ENCODE measurements around the gene SNX8. TPM values are rescaled to one million over a fixed set of nuclear protein-coding genes. Genes with fewer than 3 reads are reported as not detected.

The SNX8 gene
- total and polyA plus RNA-seq, 9 of the 15 experiments (the other 6 are each of a cell fraction or from before 2014, with no cell fraction given), result 2.7 to 51.6 (median 16.9) TPM

DNA sequence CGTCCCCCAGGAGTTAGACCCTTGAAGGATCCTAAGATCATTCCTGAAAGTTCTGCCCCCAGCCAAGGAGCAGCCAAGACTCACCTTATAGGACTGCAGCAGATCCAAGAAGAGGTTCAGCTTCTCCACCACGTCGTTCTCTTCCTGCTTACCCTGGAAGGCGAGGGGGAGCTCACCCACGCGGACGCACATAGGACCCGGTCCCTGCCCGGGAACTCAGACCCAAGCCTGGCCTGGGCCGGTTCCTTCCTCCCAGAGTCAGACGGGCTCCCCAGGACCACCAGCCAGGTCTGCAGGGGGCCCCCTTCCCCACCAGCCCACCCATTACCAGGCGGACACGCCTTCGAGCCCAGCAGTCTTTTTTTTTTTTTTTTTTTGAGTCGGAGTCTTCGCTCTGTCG is 56.6 kb downstream of the SNX8 start (continued):
- TF ChIP-seq, protein P1, sequence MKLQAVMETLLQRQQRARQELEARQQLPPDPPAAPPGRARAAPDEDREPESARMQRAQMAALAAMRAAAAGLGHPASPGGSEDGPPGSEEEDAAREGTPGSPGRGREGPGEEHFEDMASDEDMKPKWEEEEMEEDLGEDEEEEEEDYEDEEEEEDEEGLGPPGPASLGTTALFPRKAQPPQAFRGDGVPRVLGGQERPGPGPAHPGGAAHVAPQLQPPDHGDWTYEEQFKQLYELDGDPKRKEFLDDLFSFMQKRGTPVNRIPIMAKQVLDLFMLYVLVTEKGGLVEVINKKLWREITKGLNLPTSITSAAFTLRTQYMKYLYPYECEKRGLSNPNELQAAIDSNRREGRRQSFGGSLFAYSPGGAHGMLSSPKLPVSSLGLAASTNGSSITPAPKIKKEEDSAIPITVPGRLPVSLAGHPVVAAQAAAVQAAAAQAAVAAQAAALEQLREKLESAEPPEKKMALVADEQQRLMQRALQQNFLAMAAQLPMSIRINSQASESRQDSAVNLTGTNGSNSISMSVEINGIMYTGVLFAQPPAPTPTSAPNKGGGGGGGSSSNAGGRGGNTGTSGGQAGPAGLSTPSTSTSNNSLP (IDR thresholded peaks at IDR 0.05; ENCODE audit: borderline replicate concordance, low read depth, low read length), result no peak
- no peak for TF ChIP-seq ZNF780A (CRISPR knock-in tag; IDR thresholded peaks at IDR 0.05)

DNA sequence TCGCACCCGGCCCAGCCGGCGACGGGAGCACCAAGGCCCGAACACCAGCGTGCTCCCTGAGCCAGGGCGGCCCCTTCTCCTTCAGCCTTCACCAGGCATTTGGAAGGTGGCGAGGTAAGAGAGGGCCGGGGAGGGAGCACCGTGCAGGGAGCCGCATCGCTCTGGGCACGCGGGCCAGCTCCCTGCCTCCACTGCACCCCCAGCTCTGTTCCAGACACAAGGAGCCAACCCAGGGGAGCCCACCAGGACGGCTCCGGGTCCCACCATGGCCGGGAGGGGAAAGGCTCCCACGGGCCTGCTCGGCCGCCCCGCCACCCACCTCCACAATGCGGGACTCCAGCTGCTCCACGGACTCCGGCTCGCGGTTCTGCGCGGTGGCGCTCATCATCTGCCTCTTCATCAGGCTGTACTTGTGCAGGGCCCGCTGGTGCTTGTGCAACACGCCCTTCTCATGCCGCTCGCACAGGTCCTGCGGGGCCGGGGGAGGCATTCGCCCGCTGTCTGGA is 57.1 kb downstream of the SNX8 start:
- ChIA-PET CTCF (ENCODE audit: low intra/inter-chr PET ratio) (no interaction called here), POLR2A (interaction anchor here (0.6 kb wide), 1 partner anchor 442 kb away, joined by 3 read pairs; no protein-coding TSS in a partner anchor)
- DNase-seq (ENCODE audit: extremely low read depth in 1 of 4, low spot score in 3 of 4), result no peak
- Histone ChIP-seq H2AFZ (ENCODE audit: low read depth, low read length) (no peak overlapping the region), H4K20me1 (replicated peaks; ENCODE audit: control insufficient read depth, insufficient read depth, low read length) (no peaks in the 10 kb centered on the region), H3K9me3 (replicated peaks; ENCODE audit: control insufficient read depth, insufficient read depth, low read depth, low read length) (no peaks in the 10 kb centered on the region), H3K9ac (ENCODE audit: insufficient read depth in 1 of 2, low read depth in 2 of 2, low read length in 2 of 2) (no peak overlapping the region), H3K4me1 (replicated peaks in 1 of 2; ENCODE audit: control insufficient read depth in 2 of 2, insufficient read depth in 2 of 2, low read length in 2 of 2) (peaks cover 0 to 25% of the 10 kb centered on the region in 2 experiments; a peak in 1 of 5 replicates), H3K27me3 (ENCODE audit: control insufficient read depth in 2 of 2, insufficient read depth in 2 of 2, low read length in 2 of 2) (no peaks in the 10 kb centered on the region), H3K27ac (ENCODE audit: extremely low read depth, low read depth, low read length) (no peak overlapping the region), H3K9me1 (ENCODE audit: control insufficient read depth, insufficient read depth, low read length) (peaks cover 2% of the 10 kb centered on the region), H3K4me2 (ENCODE audit: insufficient read depth, low read length) (no peak overlapping the region), H3K79me2 (ENCODE audit: control insufficient read depth, insufficient read depth, low read length) (no peaks in the 10 kb centered on the region), H3K4me3 (no peak overlapping the region), H3K36me3 (ENCODE audit: control insufficient read depth, insufficient read depth, low read length) (peaks cover 59% of the 10 kb centered on the region; the same call in 2 of the 3 replicates)
- intact Hi-C loops (cut with micrococcal nuclease) (no loop called here), in situ Hi-C loops (cut with MboI) (no loop called here)
- no TSS peak for BruUV-seq (replicated peaks)
- no peak for ATAC-seq
- WGBS (ENCODE audit: insufficient coverage, low coverage, missing lambda C conversion rate), result 95% methylated on average over 21 of the region's 38 CpGs
- TF ChIP-seq ZNF408 (CRISPR knock-in tag; IDR thresholded peaks at IDR 0.05; ENCODE audit: low read depth) (no peak), POLR2G (IDR thresholded peaks at IDR 0.05; ENCODE audit: low read depth, low read length) (0 out of 2 replicates have a peak, but pooled peaks have one; percentile 16)
- TF ChIP-seq, protein P2, sequence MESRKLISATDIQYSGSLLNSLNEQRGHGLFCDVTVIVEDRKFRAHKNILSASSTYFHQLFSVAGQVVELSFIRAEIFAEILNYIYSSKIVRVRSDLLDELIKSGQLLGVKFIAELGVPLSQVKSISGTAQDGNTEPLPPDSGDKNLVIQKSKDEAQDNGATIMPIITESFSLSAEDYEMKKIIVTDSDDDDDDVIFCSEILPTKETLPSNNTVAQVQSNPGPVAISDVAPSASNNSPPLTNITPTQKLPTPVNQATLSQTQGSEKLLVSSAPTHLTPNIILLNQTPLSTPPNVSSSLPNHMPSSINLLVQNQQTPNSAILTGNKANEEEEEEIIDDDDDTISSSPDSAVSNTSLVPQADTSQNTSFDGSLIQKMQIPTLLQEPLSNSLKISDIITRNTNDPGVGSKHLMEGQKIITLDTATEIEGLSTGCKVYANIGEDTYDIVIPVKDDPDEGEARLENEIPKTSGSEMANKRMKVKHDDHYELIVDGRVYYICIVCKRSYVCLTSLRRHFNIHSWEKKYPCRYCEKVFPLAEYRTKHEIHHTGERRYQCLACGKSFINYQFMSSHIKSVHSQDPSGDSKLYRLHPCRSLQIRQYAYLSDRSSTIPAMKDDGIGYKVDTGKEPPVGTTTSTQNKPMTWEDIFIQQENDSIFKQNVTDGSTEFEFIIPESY (CRISPR knock-in tag; IDR thresholded peaks at IDR 0.05), result peak; percentile 59; the same call in 1 of the 2 replicates
- FAIRE-seq, result no peak

Data from K562 (cell line).